Measurements from ENCODE around the gene NANOS1.

DNA sequence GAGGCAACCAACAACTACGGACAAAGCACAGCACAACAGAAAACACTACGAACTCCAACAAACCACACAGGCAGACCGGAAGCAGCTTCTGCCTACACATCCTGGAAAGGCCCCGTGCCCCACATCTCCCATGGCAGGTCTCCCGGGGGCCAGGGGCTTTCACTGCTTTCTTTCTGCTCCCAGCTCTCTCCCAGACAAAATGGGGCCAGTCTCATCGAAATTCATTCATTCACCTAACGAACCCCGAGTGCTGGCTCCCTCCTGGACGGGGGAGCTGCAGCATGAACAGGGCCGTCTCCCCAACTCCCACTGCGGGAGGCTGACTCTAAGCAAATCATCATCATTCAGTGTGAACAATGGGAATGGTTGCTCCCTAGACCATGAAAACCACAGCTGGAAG lies 47.6 kb upstream of the NANOS1 start:
- TF ChIP-seq, protein P1, sequence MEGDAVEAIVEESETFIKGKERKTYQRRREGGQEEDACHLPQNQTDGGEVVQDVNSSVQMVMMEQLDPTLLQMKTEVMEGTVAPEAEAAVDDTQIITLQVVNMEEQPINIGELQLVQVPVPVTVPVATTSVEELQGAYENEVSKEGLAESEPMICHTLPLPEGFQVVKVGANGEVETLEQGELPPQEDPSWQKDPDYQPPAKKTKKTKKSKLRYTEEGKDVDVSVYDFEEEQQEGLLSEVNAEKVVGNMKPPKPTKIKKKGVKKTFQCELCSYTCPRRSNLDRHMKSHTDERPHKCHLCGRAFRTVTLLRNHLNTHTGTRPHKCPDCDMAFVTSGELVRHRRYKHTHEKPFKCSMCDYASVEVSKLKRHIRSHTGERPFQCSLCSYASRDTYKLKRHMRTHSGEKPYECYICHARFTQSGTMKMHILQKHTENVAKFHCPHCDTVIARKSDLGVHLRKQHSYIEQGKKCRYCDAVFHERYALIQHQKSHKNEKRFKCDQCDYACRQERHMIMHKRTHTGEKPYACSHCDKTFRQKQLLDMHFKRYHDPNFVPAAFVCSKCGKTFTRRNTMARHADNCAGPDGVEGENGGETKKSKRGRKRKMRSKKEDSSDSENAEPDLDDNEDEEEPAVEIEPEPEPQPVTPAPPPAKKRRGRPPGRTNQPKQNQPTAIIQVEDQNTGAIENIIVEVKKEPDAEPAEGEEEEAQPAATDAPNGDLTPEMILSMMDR (IDR thresholded peaks at IDR 0.05; ENCODE audit: low read depth, low read length) = no peak
- TF ChIP-seq EZH2phosphoT487 (IDR thresholded peaks at IDR 0.05; ENCODE audit: low read depth) = no peak
